Effector memory CD4-positive, alpha-beta T cell (primary cell): Measurements from ENCODE around the gene MTMR4.

Experiments
- DNase-seq, 3 donors: peaks; one replicate each; pipeline ENCODE4 v3.0.0-alpha.2; 2020
- H3K27ac ChIP-seq: 2 replicates; pipeline ENCODE4 v1.7.0; 2013; ENCODE audit warnings: mild to moderate bottlenecking, low read length, moderate library complexity; ENCODE audit not compliant: insufficient read depth, poor library complexity, severe bottlenecking
- H3K27me3 ChIP-seq: replicated peaks from 2 replicates; pipeline ENCODE4 v1.7.0; 2013; ENCODE audit warnings: mild to moderate bottlenecking, low read length; ENCODE audit not compliant: insufficient read depth, control insufficient read depth, poor library complexity, severe bottlenecking
- H3K36me3 ChIP-seq: 2 replicates; pipeline ENCODE4 v1.7.0; 2013; ENCODE audit warnings: mild to moderate bottlenecking, low read length, moderate library complexity; ENCODE audit not compliant: control insufficient read depth, insufficient read depth
- H3K4me1 ChIP-seq: 2 replicates; pipeline ENCODE4 v1.7.0; 2013; ENCODE audit warnings: low read length, mild to moderate bottlenecking; ENCODE audit not compliant: control insufficient read depth, insufficient read depth, poor library complexity, severe bottlenecking
- H3K4me3 ChIP-seq: 2 replicates; pipeline ENCODE4 v1.7.0; 2013; ENCODE audit warnings: low read length, low read depth, mild to moderate bottlenecking; ENCODE audit not compliant: insufficient read depth, poor library complexity, severe bottlenecking
- H3K9me3 ChIP-seq: 2 replicates; pipeline ENCODE4 v1.7.0; 2013; ENCODE audit warnings: mild to moderate bottlenecking, low read length, moderate library complexity; ENCODE audit not compliant: control insufficient read depth

MTMR4 gene

GRCh38 chr17:58476812-58477211 lies 37.6 kb downstream of the MTMR4 start:
- H3K27ac ChIP-seq: no peak overlapping the region
- no peaks in the 10 kb centered on the region for H3K27me3 ChIP-seq
- H3K4me3 ChIP-seq: no peak overlapping the region
- no peaks in the 10 kb centered on the region for H3K9me3 ChIP-seq
- DNase-seq: no peak
- no peaks in the 10 kb centered on the region for H3K36me3 ChIP-seq
- H3K4me1 ChIP-seq: no peaks in the 10 kb centered on the region

- no peaks in the 10 kb centered on the region for H3K9me3 ChIP-seq
- DNase-seq: no peak
- H3K4me3 ChIP-seq: no peak overlapping the region
- H3K27ac ChIP-seq: no peak overlapping the region
- H3K27me3 ChIP-seq: no peaks in the 10 kb centered on the region
- no peaks in the 10 kb centered on the region for H3K4me1 ChIP-seq
- no peaks in the 10 kb centered on the region for H3K36me3 ChIP-seq
These were observed 38.5 kb downstream of the MTMR4 start for GRCh38 chr17:58475985-58476384.

GRCh38 chr17:58470356-58470755 lies 44.1 kb downstream of the MTMR4 start:
- no peaks in the 10 kb centered on the region for H3K4me1 ChIP-seq
- H3K27ac ChIP-seq: no peak overlapping the region
- H3K27me3 ChIP-seq: no peaks in the 10 kb centered on the region
- no peak for DNase-seq
- no peak overlapping the region for H3K4me3 ChIP-seq
- no peaks in the 10 kb centered on the region for H3K9me3 ChIP-seq
- no peaks in the 10 kb centered on the region for H3K36me3 ChIP-seq

GRCh38 chr17:58468944-58469343 lies 45.5 kb downstream of the MTMR4 start:
- no peaks in the 10 kb centered on the region for H3K9me3 ChIP-seq
- no peak overlapping the region for H3K4me3 ChIP-seq
- DNase-seq: no peak
- H3K27ac ChIP-seq: no peak overlapping the region
- H3K4me1 ChIP-seq: no peaks in the 10 kb centered on the region
- H3K36me3 ChIP-seq: no peaks in the 10 kb centered on the region
- no peaks in the 10 kb centered on the region for H3K27me3 ChIP-seq

GRCh38 chr17:58455491-58455890 lies 58.9 kb downstream of the MTMR4 start:
- Histone ChIP-seq H3K9me3 (no peaks in the 10 kb centered on the region), H3K36me3 (no peaks in the 10 kb centered on the region), H3K4me3 (no peak overlapping the region), H3K27me3 (no peaks in the 10 kb centered on the region), H3K4me1 (no peaks in the 10 kb centered on the region), H3K27ac (no peak overlapping the region)
- DNase-seq: no peak

GRCh38 chr17:58452738-58453137 lies 61.7 kb downstream of the MTMR4 start:
- H3K27ac ChIP-seq: no peak overlapping the region
- no peak overlapping the region for H3K4me3 ChIP-seq
- no peak for DNase-seq

GRCh38 chr17:58447039-58447975 lies 67.1 kb downstream of the MTMR4 start:
- H3K27me3 ChIP-seq: no peaks in the 10 kb centered on the region
- DNase-seq: peak; percentile 20 to 36 (median 30)
- no peak overlapping the region for H3K4me3 ChIP-seq
- H3K4me1 ChIP-seq: no peaks in the 10 kb centered on the region
- no peaks in the 10 kb centered on the region for H3K9me3 ChIP-seq
- H3K27ac ChIP-seq: no peak overlapping the region
- H3K36me3 ChIP-seq: no peaks in the 10 kb centered on the region

More at GRCh38 chr17:58452738-58453137, 61.7 kb downstream of the MTMR4 start:
- no peaks in the 10 kb centered on the region for H3K36me3 ChIP-seq
- no peaks in the 10 kb centered on the region for H3K27me3 ChIP-seq
- no peaks in the 10 kb centered on the region for H3K4me1 ChIP-seq
- H3K9me3 ChIP-seq: no peaks in the 10 kb centered on the region

- H3K4me1 ChIP-seq: no peaks in the 10 kb centered on the region
- DNase-seq: no peak
- no peaks in the 10 kb centered on the region for H3K27me3 ChIP-seq
- no peak overlapping the region for H3K4me3 ChIP-seq
- H3K36me3 ChIP-seq: no peaks in the 10 kb centered on the region
- H3K9me3 ChIP-seq: no peaks in the 10 kb centered on the region
- H3K27ac ChIP-seq: no peak overlapping the region
These were observed 68.4 kb downstream of the MTMR4 start for GRCh38 chr17:58446086-58446485.
